RKO (cell line): ENCODE measurements around the gene LZTS3.
A peak's percentile ranks its signal among the peaks of the same experiment; 100 is the strongest.
"Not testable (repeated sequence)": the region's sequence is repeated elsewhere in the genome, so short reads cannot be mapped to it uniquely, and the experiment has no call there.

Source experiments
- DNase-seq: peaks from one replicate; pipeline ENCODE4 v3.0.0-alpha.2; 2016; ENCODE audit warnings: low spot score

LZTS3 gene

GRCh38 chr20:3135507-3136070, 37.8 kb downstream of the LZTS3 start:
- DNase-seq = peak; percentile 54

- DNase-seq = no peak
These were observed 39.2 kb downstream of the LZTS3 start for GRCh38 chr20:3134151-3134550.

- no peak for DNase-seq
These were observed 40.2 kb downstream of the LZTS3 start for GRCh38 chr20:3133155-3133554.

- no peak for DNase-seq
These were observed 43.2 kb downstream of the LZTS3 start for GRCh38 chr20:3130051-3130600.

- no peak for DNase-seq
These were observed 44.3 kb downstream of the LZTS3 start for GRCh38 chr20:3129094-3129493.

GRCh38 chr20:3128275-3128984, 44.9 kb downstream of the LZTS3 start:
- DNase-seq = no peak

- DNase-seq = no peak
These were observed 46.9 kb downstream of the LZTS3 start for GRCh38 chr20:3126527-3126859.

GRCh38 chr20:3125776-3126526, 47.4 kb downstream of the LZTS3 start:
- DNase-seq = not testable (repeated sequence)

- DNase-seq = not testable (repeated sequence)
These were observed 48.4 kb downstream of the LZTS3 start for GRCh38 chr20:3124773-3125560.

GRCh38 chr20:3124163-3124562, 49.2 kb downstream of the LZTS3 start:
- DNase-seq = not testable (repeated sequence)

- DNase-seq = no peak
These were observed 49.8 kb downstream of the LZTS3 start for GRCh38 chr20:3123542-3123941.

- no peak for DNase-seq
These were observed 51.3 kb downstream of the LZTS3 start for GRCh38 chr20:3121955-3122610.

- no peak for DNase-seq
These were observed 52.0 kb downstream of the LZTS3 start for GRCh38 chr20:3121271-3121911.

GRCh38 chr20:3119044-3119443, 54.3 kb downstream of the LZTS3 start:
- no peak for DNase-seq

- DNase-seq = peak; percentile 73
These were observed 55.4 kb downstream of the LZTS3 start for GRCh38 chr20:3117839-3118379.

GRCh38 chr20:3116341-3116740, 57.0 kb downstream of the LZTS3 start:
- no peak for DNase-seq

- DNase-seq = peak; percentile 75
These were observed 57.9 kb downstream of the LZTS3 start for GRCh38 chr20:3115190-3116107.
